HPDE6-E6E7 (cell line): Measurements from ENCODE around the gene SIK3.
"Not testable (repeated sequence)": the region's sequence is repeated elsewhere in the genome, so short reads cannot be mapped to it uniquely, and the experiment has no call there.

Source experiments
- DNase-seq: peaks from one replicate; pipeline ENCODE4 v3.0.0; 2011; ENCODE audit warnings: missing footprints; ENCODE audit errors: extremely low spot score

SIK3 gene

GRCh38 chr11:117076941-117077691, 21.1 kb downstream of the SIK3 start:
- DNase-seq = no peak

DNA sequence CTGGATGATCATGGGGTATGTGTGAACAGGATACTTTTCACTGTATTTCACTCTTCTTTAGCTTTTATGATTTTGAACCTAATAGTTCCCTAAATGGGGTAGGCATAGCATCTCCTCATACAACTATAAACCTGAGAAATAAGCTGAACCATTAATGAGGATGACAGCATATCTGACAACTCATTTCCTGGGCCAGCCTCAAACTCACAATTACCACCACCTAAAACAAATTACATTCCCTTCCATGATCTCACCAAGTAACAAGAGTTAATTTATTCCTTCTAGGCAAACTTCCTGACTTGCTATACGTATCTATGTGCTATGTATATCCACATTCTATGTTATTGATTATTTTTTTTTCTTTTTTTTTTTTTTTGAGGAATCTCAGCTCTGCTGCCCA, 23.0 kb downstream of the SIK3 start:
- DNase-seq = no peak

DNA sequence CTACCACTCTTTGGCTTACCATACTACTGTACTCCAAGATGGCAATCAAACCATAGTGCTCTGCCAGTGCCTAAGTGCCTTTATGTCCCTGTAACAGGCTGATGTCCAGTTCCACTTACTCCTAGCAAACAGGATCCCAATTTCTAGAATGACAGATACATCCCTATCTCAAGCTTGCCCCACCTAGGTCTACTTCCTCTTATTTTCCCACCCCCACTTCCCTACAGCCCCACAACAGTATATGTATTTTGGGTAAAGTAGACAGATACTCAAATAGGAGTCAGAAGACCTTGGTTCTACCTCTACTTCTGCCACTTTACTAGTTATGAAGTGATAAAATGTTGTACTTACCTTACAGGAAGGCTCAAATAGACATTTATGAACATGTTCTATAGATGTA, 24.1 kb downstream of the SIK3 start:
- no peak for DNase-seq

GRCh38 chr11:117073539-117073938, 24.7 kb downstream of the SIK3 start:
- no peak for DNase-seq

DNA sequence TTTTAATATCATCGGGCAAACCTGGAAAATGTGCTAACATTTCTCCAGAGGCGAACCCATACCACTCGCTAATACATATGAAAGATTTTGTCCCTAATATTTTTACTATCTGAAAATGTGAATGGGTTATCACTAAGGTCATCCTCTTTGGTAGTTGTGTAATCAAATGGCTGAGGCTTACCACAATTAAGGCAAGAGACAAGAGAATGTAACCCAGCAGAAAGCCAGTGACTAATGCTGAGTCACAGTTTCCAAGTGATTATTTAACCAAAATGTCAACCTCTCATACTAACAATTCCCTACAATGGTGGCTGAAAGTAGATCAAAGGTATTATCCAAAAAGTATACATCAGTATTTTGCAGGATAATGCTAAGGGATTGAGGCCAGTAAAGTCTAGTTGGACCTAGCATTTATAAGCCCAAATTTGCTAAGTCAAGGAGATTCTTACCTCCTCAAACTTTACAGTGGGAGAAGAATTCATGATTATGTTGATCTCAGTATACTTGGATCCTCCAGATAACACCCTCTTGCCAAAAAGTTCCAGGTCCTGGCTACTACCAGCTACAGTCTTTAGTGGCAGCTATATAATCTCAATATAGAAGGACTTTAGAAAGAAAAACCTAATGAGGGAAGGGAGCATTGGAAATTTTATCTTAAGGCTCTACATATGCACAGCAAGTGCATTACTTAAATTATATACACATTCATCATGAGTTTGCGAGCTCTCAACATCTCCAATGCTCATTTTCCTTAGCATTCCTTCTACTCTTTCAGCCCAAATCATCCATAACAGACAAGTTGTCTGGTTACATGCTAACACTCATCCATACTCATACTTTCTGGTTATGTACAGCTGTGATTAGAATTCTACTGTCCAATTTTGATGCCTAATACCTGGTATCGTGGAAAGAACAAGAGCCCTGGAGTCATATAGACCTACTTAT, 25.4 kb downstream of the SIK3 start:
- peak; percentile 78 for DNase-seq

GRCh38 chr11:117071344-117071787, 26.9 kb downstream of the SIK3 start:
- DNase-seq = no peak

- DNase-seq = no peak
Measured at GRCh38 chr11:117070016-117070415, 28.2 kb downstream of the SIK3 start.

GRCh38 chr11:117068303-117068860, 29.8 kb downstream of the SIK3 start:
- no peak for DNase-seq

- DNase-seq = no peak
Measured at GRCh38 chr11:117066959-117067358, 31.3 kb downstream of the SIK3 start.

GRCh38 chr11:117064275-117064674, 34.0 kb downstream of the SIK3 start:
- no peak for DNase-seq

DNA sequence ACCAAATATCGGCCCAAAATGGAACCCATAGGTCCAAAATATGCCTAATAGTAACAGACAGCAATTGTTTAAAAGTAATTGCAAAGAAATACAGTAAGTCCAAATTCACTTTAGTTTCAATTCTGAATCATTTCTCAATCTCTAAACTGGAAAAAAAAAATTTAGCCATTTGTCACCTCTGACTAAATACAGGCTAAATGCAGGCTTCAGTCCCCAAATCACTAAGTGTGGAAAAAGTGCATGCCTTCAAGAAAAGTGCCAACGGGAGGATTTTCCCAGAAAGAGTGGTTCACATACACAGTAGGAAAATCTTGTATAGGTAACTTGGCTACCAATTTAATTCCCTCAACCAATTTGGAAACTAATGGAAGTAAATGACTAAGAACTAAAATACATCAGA, 35.7 kb downstream of the SIK3 start:
- no peak for DNase-seq

DNA sequence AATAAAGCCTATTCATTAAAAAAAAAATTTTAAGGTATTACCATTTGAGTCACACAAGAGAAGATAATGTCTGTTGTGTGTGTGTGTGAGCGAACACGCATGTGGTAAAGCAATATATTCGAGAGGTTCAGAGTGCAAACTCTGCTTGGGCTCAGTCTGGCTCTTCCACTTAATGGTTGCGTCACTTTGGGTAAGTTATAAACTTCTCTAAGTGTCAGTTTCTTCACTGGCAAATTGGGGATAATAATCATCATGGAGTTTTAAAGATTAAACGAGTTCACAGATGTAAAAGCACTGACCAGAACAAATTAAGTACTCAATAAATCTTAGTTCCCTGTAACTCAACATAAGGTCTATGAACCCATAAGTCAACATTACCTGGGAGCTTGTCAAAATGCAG, 37.0 kb downstream of the SIK3 start:
- DNase-seq = no peak

- DNase-seq = no peak
Measured at GRCh38 chr11:117059611-117060148, 38.5 kb downstream of the SIK3 start.

- DNase-seq = no peak
Measured at GRCh38 chr11:117058761-117059261, 39.4 kb downstream of the SIK3 start.

DNA sequence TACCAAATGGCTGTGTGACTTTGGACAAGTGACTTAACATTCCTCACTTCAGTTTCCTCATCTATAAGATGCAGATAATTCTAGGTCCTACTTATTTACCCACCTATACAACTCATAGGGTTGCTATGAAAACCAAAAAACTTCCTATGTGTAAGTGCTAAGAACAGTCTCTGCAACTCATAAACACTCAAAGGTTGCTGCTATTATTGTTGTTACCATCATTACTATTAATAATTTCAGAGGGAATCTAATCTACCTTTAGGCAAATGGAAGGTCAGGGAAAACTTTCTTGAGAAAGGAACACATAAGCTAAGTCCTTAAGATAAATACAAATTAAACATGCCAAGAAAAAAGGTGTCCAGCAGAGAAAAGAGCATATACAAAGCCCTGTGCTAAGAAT, 40.5 kb downstream of the SIK3 start:
- no peak for DNase-seq

GRCh38 chr11:117057317-117057716, 40.9 kb downstream of the SIK3 start:
- no peak for DNase-seq

- no peak for DNase-seq
Measured at GRCh38 chr11:117055469-117055868, 42.8 kb downstream of the SIK3 start.

- DNase-seq = no peak
Measured at GRCh38 chr11:117054382-117054781, 43.8 kb downstream of the SIK3 start.

DNA sequence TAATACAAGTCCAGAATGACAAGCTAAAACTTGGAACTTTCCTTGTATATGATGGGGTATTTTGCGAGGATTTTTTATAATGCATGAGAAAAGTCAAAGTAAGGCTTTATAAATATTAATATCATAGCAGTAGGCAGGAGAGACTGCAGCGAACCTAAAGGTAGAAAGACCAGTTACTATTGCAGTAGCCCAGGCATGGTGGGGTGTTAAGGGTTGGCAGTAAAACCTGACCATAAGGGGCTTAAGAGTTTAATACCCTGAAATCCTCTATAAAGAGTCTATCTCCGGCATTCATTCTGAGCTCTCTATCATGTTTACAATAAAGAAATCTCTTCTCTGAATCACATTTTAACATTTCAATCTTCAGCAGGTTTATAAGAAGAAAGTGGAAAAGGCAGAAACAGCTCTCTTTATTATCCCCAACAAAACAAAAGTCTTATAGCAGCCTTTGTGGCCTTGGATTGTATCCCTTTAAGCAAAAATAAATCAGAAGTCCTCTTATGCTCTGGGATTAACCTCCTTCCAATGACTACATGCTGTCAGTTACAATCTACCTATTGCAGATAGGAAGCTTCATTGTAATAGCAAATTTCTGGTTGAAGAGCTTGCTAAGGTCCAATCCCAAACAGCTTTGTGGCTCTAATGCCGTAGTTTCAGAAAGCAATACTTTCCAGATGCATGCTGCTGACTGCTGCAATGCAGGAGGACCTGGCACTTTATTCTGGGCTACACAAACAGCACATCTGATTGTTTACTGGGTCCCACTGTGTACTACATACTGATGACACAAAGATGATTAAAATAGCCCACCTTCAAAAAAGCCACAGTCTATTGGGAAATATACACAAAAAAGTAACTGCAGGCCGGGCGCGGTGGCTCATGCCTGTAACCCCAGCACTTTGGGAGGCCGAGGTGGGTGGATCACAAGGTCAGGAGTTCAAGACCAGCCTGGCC, 45.8 kb downstream of the SIK3 start:
- no peak for DNase-seq

- not testable (repeated sequence) for DNase-seq
Measured at GRCh38 chr11:117050121-117050520, 48.1 kb downstream of the SIK3 start.

- DNase-seq = not testable (repeated sequence)
Measured at GRCh38 chr11:117046627-117047026, 51.6 kb downstream of the SIK3 start.
